Testis (tissue), 3 donors: Measurements from ENCODE around the gene SMO. TPM values are rescaled to one million over a fixed set of nuclear protein-coding genes. Genes with fewer than 3 reads are reported as not detected.

Experiments used
- DNase-seq: peaks from one replicate; pipeline ENCODE4 v3.0.0-alpha.2; 2019
- H3K27ac ChIP-seq, 2 donors: fragments of 200-600 bp; sonication (generic); one replicate each; pipeline ENCODE4 v1.5.1; 2019
- H3K27me3 ChIP-seq: fragments of 200-600 bp; sonication (generic); one replicate; pipeline ENCODE4 v1.5.1; 2019
- H3K36me3 ChIP-seq: fragments of 200-600 bp; sonication (generic); one replicate; pipeline ENCODE4 v1.5.1; 2017; ENCODE audit warnings: low read depth; ENCODE audit errors: missing control alignments
- H3K4me1 ChIP-seq: fragments of 200-600 bp; sonication (generic); one replicate; pipeline ENCODE4 v1.5.1; 2019
- H3K4me3 ChIP-seq, 2 donors: fragments of 200-600 bp; sonication (generic); one replicate each; pipeline ENCODE4 v1.5.1; 2017 to 2019
- H3K9me3 ChIP-seq: fragments of 200-600 bp; sonication (generic); one replicate; pipeline ENCODE4 v1.5.1; 2017
- CTCF ChIP-seq, 3 experiments: fragments of 450-650 bp in 2 of 3; fragments of 200-600 bp in 1 of 3; sonication (generic) in 1 of 3; IDR thresholded peaks; one replicate each; pipeline ENCODE4 v1.5.1; 2016 to 2019; ENCODE audit warnings: antibody characterized with exemption in 3 of 3, mild to moderate bottlenecking in 2 of 3, moderate library complexity in 1 of 3
- POLR2A ChIP-seq: fragments of 450-650 bp; IDR thresholded peaks from one replicate; pipeline ENCODE4 v1.6.1; 2017; ENCODE audit warnings: antibody characterized with exemption, mild to moderate bottlenecking, moderate library complexity
- WGBS, 2 donors: methylation state at CpG; one replicate each; pipeline ENCODE4 v1.1.5; 2018; 5-methylcytosine and 5-hydroxymethylcytosine counted together
- intact Hi-C: fragments of 100-400 bp; cut with DNase I; formaldehyde crosslinking; loops from one replicate; pipeline ENCODE4 v1.15.1; 2023; ENCODE audit warnings: low total_unique reads
- polyA plus RNA-seq: library from polyadenylated mRNA; stranded (reverse); fragments of 350-450 nt; fragmentation: Illumina TruSeq; extraction: RNeasy Lipid Tissue Mini Kit (QIAGEN cat#74804); gene quantifications from one replicate; pipeline ENCODE4 v1.2.3, GENCODE V29; 2014; ENCODE audit warnings: low read depth, low replicate concordance; ENCODE audit not compliant: insufficient read depth
- total RNA-seq, 2 donors: library from RNA; depleted of rRNA; stranded (reverse); fragments of >200 nt; gene quantifications; one replicate each; pipeline ENCODE4 v1.2.3, GENCODE V29; 2016

SMO gene
- total and polyA plus RNA-seq, 3 donors from 2014 or later, result 11.9 to 22.8 (median 17.7) TPM

GRCh38 chr7:129202058-129202777 lies 13.8 kb downstream of the SMO start:
- 81 to 90% methylated on average over 8 of the region's 8 CpGs for WGBS, 2 donors
- no peak for DNase-seq
- no peak for TF ChIP-seq POLR2A
- TF ChIP-seq CTCF (IDR thresholded peaks at IDR 0.05), result no peak
- H3K27ac ChIP-seq, result no peak overlapping the region
- H3K4me3 ChIP-seq, result no peak overlapping the region
- no peaks in the 10 kb centered on the region for H3K36me3 ChIP-seq
- intact Hi-C loops, result no loop called here
- no peaks in the 10 kb centered on the region for H3K9me3 ChIP-seq
- H3K27me3 ChIP-seq, result no peaks in the 10 kb centered on the region
- H3K4me1 ChIP-seq, result no peaks in the 10 kb centered on the region

- DNase-seq, result no peak
- Histone ChIP-seq H3K36me3 (no peaks in the 10 kb centered on the region), H3K4me3 (no peak overlapping the region), H3K9me3 (no peaks in the 10 kb centered on the region), H3K4me1 (no peaks in the 10 kb centered on the region), H3K27me3 (no peaks in the 10 kb centered on the region), H3K27ac (no peak overlapping the region)
- TF ChIP-seq CTCF (IDR thresholded peaks at IDR 0.05) (no peak), POLR2A (no peak)
- intact Hi-C loops, result no loop called here
- 60 to 92% methylated on average over 2 to 14 of the region's 14 CpGs for WGBS, 2 donors
These were observed 14.8 kb downstream of the SMO start for GRCh38 chr7:129203050-129203741.

- peaks cover under 1% of the 10 kb centered on the region for H3K4me1 ChIP-seq
- TF ChIP-seq CTCF (IDR thresholded peaks at IDR 0.05), result no peak
- no peak for TF ChIP-seq POLR2A
- DNase-seq, result no peak
- no peak overlapping the region for H3K27ac ChIP-seq
- intact Hi-C loops, result no loop called here
- H3K36me3 ChIP-seq, result no peaks in the 10 kb centered on the region
- 86 to 90% methylated on average over 27 to 29 of the region's 29 CpGs for WGBS, 2 donors
- no peak overlapping the region for H3K4me3 ChIP-seq
- H3K27me3 ChIP-seq, result no peaks in the 10 kb centered on the region
- H3K9me3 ChIP-seq, result no peaks in the 10 kb centered on the region
These were observed 16.8 kb downstream of the SMO start for GRCh38 chr7:129205126-129205818.

- 93 to 95% methylated on average over 12 to 18 of the region's 18 CpGs for WGBS, 2 donors
- no peaks in the 10 kb centered on the region for H3K9me3 ChIP-seq
- H3K4me1 ChIP-seq, result peaks cover 6% of the 10 kb centered on the region
- no peak overlapping the region for H3K27ac ChIP-seq
- DNase-seq, result no peak
- no peak overlapping the region for H3K4me3 ChIP-seq
- TF ChIP-seq POLR2A, result no peak
- TF ChIP-seq CTCF (IDR thresholded peaks at IDR 0.05), result no peak
- no peaks in the 10 kb centered on the region for H3K36me3 ChIP-seq
- H3K27me3 ChIP-seq, result no peaks in the 10 kb centered on the region
- intact Hi-C loops, result no loop called here
These were observed 17.8 kb downstream of the SMO start for GRCh38 chr7:129205987-129206785.
